RWPE1 (cell line): ENCODE results near the gene C19orf73.

Experiments
- CTCF ChIA-PET: fragments of 350-600 bp; sonication (Branson Sonifier 250); formaldehyde crosslinking; extraction: SDS; loops from one replicate; lab custom pipeline; 2021; lab: Yijun Ruan, JAX
- POLR2A ChIA-PET: fragments of 400-600 bp; formaldehyde crosslinking; extraction: SDS; loops from one replicate; lab custom pipeline; 2020; ENCODE audit warnings: antibody characterized with exemption; ENCODE audit not compliant: low non-redundant PET; lab: Yijun Ruan, JAX
- DNase-seq: peaks from one replicate; pipeline ENCODE4 v3.0.0; 2012; ENCODE audit warnings: low spot score
- H3K27ac ChIP-seq: fragments of 450-650 bp; 2 replicates; pipeline ENCODE4 v1.5.1; 2017
- TF ChIP-seq, protein P1 (sequence below): fragments of 450-650 bp; conservative IDR thresholded peaks from 2 replicates; pipeline ENCODE4 v1.5.1; 2017; ENCODE audit warnings: low read depth, mild to moderate bottlenecking

The C19orf73 gene

DNA sequence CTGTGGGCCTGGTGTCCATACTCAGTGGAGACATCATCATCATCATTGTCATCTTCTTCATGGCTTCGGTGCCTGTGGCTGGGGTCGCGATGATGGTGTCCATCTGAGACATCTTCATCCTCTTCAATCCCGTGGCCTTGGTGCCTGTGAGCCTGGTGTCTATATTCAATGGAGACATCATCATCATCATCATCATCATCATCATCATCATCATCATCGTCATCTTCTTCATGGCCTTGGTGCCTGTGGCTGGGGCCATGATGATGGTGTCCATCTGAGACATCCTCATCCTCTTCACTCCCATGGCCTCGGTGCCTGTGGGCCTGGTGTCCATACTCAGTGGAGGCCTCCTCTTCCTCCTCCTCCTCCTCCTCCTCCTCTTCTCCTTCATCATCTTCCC, 35.3 kb upstream of the C19orf73 start:
- H3K27ac ChIP-seq, result no peak overlapping the region
- DNase-seq, result no peak
- TF ChIP-seq, protein P1, sequence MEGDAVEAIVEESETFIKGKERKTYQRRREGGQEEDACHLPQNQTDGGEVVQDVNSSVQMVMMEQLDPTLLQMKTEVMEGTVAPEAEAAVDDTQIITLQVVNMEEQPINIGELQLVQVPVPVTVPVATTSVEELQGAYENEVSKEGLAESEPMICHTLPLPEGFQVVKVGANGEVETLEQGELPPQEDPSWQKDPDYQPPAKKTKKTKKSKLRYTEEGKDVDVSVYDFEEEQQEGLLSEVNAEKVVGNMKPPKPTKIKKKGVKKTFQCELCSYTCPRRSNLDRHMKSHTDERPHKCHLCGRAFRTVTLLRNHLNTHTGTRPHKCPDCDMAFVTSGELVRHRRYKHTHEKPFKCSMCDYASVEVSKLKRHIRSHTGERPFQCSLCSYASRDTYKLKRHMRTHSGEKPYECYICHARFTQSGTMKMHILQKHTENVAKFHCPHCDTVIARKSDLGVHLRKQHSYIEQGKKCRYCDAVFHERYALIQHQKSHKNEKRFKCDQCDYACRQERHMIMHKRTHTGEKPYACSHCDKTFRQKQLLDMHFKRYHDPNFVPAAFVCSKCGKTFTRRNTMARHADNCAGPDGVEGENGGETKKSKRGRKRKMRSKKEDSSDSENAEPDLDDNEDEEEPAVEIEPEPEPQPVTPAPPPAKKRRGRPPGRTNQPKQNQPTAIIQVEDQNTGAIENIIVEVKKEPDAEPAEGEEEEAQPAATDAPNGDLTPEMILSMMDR, result no peak
- ChIA-PET POLR2A (no interaction called here), CTCF (interaction anchor here (1.2 kb wide), 1 partner anchor 56 kb away, joined by 3 read pairs; no protein-coding TSS in a partner anchor)

DNA sequence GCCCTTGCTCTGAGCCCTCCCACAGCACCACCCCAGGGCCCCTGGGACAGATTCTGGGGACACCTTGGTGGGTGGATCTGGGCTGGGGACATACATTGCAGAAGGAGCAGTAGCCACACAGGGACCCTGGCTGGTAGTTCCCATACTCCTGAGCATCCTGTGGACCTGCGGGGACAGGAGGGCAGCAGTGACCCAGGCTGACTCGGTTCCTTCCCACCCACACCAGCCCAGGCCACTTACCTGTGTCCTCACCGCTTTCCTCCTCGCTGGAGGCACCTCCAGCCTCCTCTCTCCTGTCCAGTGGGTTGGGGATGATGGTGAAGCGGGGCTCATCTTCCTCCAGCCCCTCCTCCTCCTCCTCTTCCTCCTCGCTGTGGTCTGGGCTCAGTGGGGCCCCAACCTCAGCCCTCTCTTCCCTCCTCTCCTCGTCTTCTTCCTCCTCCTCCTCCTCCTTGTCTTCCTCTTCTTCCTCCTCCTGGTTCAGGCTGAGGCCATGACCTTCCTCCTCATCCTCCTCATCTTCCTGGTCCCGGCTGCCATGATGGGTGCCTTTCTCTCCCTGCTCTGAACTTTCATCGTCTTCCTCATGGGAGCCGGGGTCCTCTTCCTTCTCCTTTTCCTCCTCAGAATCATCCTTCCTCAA, 34.3 kb upstream of the C19orf73 start:
- ChIA-PET POLR2A (no interaction called here), CTCF (no interaction called here)
- peak overlapping the region; percentile 87; the same call in 1 of the 2 replicates for H3K27ac ChIP-seq
- TF ChIP-seq, protein P1, result no peak
- DNase-seq, result no peak

DNA sequence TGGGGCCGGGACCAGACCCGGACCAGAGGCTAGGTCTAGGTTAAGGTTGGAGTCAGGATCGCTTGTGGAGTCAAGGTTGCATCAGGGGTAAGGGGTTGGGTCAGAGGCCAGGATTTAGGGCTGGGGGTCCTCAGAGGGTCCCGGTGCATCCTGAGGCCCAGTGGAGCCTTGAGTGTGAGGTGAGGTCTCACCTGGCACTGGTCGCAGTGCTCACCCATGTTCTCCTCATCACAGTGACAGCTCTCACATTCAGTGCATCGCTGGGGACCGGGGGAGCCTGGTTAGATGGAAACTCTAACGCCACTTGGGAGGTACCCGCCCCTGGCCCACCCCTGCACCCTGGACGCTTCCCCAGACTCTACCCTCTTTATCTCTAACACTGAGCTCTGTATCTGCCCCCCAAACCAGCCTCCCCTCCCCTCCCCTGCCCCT, 33.2 kb upstream of the C19orf73 start:
- ChIA-PET CTCF (interaction anchor here (0.8 kb wide), 1 partner anchor 38 kb away, joined by 3 read pairs; the partner anchor contains the start of gene LIN7B), POLR2A (interaction anchor here (0.6 kb wide), 1 partner anchor 31 kb away, joined by 3 read pairs; no protein-coding TSS in a partner anchor)
- H3K27ac ChIP-seq, result peak overlapping the region; percentile 87
- DNase-seq, result no peak
- TF ChIP-seq, protein P1, result no peak

DNA sequence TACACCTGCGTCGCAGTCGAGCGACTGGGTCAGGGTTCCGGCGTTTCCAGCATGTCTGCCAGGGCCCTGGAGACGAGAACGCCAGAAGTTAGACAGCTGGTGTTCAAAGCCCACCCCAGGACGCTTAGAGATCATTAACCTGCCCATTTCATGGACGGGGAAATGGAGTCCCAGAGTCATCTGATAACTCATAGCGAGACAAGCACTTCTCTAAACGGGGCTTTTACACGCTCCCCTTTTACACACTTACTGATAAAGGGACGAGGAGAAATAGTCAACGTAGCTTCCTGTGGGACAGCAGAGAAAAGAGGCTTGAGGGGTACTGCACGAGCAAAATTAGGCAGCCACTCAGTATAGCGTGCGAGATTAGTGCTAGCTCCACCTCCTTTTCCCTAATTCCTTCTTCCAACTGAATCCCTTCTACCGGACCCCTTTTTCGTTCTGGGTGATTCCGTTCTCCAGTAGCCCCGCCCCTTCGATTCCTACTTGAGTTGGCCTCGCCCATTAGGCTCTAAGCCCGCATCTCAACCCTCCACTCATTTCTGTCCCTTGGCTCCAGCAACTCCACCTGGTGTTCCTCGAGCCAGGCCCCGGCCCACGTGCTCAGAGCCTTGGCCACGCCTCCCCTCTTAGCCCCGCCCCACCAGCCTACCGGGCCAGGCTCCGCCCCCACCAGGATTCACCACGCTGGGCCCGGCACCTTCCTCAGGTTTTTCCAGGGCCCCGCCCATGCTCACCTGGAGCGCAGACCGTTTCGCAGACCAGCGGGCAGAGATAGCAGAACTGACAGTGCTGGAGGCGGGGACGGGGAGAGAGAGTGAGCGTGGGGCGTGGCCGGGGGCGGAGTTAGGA, 32.5 kb upstream of the C19orf73 start:
- peak overlapping the region; percentile 87 for H3K27ac ChIP-seq
- ChIA-PET CTCF (interaction anchor here (0.8 to 1.3 kb wide), 2 partner anchors 37 to 47 kb away, joined by 3 to 6 read pairs; partner anchors contain the start of gene LIN7B), POLR2A (no interaction called here)
- TF ChIP-seq, protein P1, result no peak
- peak; percentile 92 for DNase-seq

DNA sequence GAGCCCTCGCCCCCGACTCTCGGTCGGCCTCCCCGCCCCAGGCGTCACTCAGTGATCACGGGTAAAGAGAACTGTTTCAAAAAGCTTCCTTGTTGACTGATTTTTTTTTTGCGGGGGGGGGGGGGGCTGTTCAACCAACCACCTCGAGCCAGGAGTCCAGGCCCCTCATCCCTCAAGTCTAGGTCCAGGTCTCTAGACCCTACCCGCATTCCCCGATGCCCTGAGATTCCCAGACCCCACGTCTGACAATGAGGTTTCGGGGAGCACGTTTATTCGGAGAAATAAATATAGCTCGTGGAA, 32.0 kb upstream of the C19orf73 start:
- peak overlapping the region; percentile 87 for H3K27ac ChIP-seq
- no peak for DNase-seq
- TF ChIP-seq, protein P1, result no peak
- ChIA-PET POLR2A (no interaction called here), CTCF (interaction anchor here (0.6 to 1.3 kb wide), 2 partner anchors 31 to 48 kb away, joined by 4 to 6 read pairs; no protein-coding TSS in a partner anchor)
